ENCODE results near the gene THYN1. TPM values are rescaled to one million over a fixed set of nuclear protein-coding genes. Genes with fewer than 3 reads are reported as not detected.
"Not testable (repeated sequence)": the region's sequence is repeated elsewhere in the genome, so short reads cannot be mapped to it uniquely, and the experiment has no call there.

THYN1 gene
- 10 to 100 TPM; 75.5 to 89.5 TPM for total RNA-seq

DNA sequence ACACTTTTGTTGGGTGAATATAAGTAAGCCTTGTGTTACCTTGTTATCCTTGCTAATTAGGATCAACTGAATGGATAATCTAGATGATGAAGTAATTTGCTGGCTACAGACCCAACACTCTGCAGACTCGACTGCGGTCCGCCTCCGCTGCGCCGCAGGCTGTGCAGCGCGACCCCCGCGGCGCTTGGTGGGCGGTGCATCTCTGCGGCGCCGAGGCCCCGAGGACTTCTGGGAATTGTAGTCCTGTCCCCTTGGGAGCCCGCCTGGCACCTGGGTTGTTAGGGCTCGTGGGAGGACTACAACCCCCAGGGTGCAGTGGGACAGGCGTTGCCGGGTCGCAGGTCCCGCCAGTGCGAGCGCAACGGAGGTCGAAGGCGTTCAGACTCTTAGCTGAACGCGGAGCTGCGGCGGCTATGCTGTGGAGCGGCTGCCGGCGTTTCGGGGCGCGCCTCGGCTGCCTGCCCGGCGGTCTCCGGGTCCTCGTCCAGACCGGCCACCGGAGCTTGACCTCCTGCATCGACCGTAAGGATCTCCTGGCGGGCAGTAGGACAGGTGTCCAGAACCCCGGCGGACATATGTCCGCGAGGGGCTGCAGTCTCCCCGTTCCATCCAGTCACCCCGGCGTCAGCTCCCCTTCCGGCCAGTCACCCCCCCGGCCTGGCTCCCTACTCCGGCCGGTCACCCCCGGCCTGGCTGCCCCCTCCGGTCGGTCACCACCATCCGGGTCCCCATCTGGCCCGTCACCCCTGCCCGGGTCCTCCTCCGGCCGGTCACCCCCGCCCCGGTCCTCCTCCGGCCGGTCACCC is at the start of gene THYN1, which contains the start of gene ACAD8:
TSS of gene THYN1 (minus strand) at position 165 of the 806 bp plus-strand sequence. CDS start 470 bp downstream, outside the sequence.
TSS of gene ACAD8 (plus strand) at position 381 of the 806 bp plus-strand sequence. CDS start at position 414, 33 bp downstream.
- H3K27ac Mint-ChIP-seq: peak within 1 kb of the TSS; percentile 80
- H3K9me3 Mint-ChIP-seq (ENCODE audit: low read depth): no peaks in the 10 kb centered on the region
- H3K27me3 Mint-ChIP-seq: no peaks in the 10 kb centered on the region
- peak; percentile 99 for ATAC-seq
- H3K4me3 Mint-ChIP-seq: peak within 1 kb of the TSS; percentile 90
- peaks cover 36% of the 10 kb centered on the region for H3K4me1 Mint-ChIP-seq
- CTCF ChIA-PET: interaction anchor here (0.7 to 3.8 kb wide), 8 partner anchors 8 to 29 kb away, joined by 3 to 33 read pairs (median 4); partner anchors contain the start of genes GLB1L3, NCAPD3 and VPS26B
- DNase-seq: peak; percentile 98
- intact Hi-C loops (cut with DNase I, micrococcal nuclease): loop anchor here (1.0 to 5.0 kb wide), 6 partner anchors 22 to 308 kb away; partner anchors contain the start of genes GLB1L2 (in 2 of the 2) and VPS26B (in 2 of the 2)
- H3K36me3 Mint-ChIP-seq (ENCODE audit: low read depth): peaks cover 16% of the 10 kb centered on the region
- POLR2A ChIA-PET: interaction anchor here (0.6 to 2.5 kb wide), 5 partner anchors 9 to 119 kb away, joined by 3 to 14 read pairs (median 4); partner anchors contain the start of genes NCAPD3 and VPS26B

DNA sequence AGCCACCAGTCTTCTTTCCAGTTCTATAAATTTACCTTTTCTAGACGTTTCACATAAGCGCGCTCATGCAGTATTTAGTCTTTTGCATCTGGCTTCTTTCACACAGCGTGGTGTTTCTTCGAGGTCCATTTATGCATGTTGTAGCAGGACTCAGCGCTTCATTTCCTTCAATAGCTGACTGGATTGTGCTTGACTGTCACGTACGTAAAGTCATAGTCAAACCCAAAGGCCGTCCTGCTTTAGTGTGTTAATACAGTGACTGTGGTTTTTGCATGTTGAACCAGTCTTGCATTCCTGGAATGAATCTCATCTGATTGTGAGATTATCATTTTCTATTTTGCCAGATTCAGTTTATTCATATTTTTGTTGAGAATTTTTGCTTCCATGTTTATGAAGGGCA is 41.5 kb upstream of the THYN1 start:
- no peaks in the 10 kb centered on the region for H3K27me3 Mint-ChIP-seq
- H3K4me1 Mint-ChIP-seq: no peaks in the 10 kb centered on the region
- ATAC-seq: peak; percentile 63
- POLR2A ChIA-PET: no interaction called here
- CTCF ChIA-PET: no interaction called here
- no peak overlapping the region for H3K27ac Mint-ChIP-seq
- H3K9me3 Mint-ChIP-seq (ENCODE audit: low read depth): no peaks in the 10 kb centered on the region
- peaks cover 6% of the 10 kb centered on the region for H3K36me3 Mint-ChIP-seq (ENCODE audit: low read depth)
- no peak for DNase-seq
- intact Hi-C loops (cut with DNase I, micrococcal nuclease): no loop called here
- H3K4me3 Mint-ChIP-seq: no peak overlapping the region

DNA sequence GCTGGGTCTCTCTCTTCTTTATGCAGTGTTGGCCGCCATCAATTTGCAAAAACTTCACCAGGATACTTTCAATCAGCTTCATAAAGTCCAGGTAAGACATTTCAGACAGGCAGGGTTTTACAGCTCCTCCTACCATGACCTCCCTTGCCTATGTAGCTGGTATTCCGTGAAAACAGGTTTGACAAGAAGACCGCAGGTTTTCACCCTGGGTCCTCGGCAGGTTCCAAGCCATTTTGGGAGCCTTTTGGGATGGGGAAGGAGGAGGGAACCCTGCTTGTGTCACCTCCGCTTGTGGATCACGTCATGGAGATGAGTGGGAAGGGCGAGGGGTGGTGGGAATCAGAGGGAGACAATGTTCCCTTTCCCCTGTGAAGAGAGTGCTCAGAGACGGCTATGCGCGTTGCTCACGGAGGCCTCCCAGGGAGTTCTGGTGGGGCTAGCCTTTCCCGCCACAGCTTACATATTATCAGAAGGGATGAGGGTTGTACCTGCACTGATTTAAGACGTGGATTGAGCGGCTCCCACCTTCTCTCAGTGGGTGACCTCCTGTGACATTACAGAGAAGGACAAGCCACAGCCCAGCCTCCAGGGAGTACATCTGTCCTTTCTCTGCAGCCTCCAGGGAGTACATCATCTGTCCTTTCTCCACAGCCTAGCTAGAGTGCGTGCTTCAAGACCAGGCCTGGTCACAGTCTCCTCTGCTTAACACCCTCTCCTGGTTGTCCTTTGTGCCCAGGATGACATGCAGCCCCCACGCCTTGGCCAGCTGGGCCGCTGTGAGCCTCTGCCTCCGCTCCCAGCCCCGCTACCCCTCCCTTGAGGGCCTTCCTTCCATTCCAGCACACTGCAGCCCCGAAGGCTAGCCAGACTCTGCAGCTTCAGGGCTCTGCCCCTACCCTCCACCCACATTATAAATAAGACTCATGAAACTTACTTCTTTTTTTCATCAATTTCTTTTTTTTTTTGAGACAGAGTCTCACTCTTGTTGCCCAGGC is 40.3 kb upstream of the THYN1 start:
- POLR2A ChIA-PET: no interaction called here
- no peak for ATAC-seq
- intact Hi-C loops (cut with DNase I, micrococcal nuclease): no loop called here

DNA sequence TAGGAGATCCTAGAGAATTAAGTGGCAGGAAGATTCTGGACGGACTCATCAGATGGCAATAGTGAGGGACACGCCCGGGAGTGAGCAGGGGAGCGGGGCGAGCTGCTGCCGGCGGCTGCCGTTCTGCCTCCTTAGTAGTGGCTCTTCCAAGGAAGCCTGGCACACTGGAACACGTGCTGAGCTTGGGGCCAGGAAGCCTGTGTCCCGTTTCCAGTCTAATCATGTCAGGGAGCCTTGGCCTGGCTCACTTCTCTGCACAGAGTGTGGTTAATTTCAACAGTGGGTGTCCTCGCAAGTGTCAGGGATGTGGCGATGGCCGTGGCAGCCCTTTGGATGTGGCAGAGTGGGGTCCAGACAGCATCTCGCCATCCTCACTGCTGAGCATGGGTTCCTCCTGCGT is 39.5 kb upstream of the THYN1 start:
- no peaks in the 10 kb centered on the region for H3K27me3 Mint-ChIP-seq

More for the DNA sequence above, 40.3 kb upstream of the THYN1 start:
- DNase-seq: no peak
- Mint-ChIP-seq H3K9me3 (ENCODE audit: low read depth) (no peaks in the 10 kb centered on the region), H3K36me3 (ENCODE audit: low read depth) (peaks cover 3% of the 10 kb centered on the region), H3K4me1 (no peaks in the 10 kb centered on the region), H3K27ac (no peak overlapping the region), H3K4me3 (no peak overlapping the region), H3K27me3 (no peaks in the 10 kb centered on the region)
- CTCF ChIA-PET: no interaction called here

DNA sequence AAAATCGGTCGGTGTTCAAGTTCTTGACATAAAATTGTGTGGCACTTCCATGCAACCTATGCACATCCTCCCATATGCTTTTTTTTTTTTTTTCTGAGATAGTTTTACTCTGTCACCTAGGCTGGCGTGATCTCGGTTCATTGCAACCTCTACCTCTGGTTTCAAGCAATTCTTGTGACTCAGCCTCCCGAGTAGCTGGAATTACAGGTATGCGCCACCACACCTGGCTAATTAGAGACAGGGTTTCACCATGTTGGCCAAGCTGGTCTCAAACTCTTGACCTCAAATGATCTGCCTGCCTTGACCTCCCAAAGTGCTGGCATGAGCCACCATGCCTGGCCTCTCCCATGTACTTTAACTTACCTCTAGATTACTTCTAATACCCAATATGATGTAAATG is 38.0 kb upstream of the THYN1 start:
- intact Hi-C loops (cut with DNase I, micrococcal nuclease): no loop called here
- ATAC-seq (no peak), DNase-seq (no peak)
- ChIA-PET POLR2A (no interaction called here), CTCF (no interaction called here)
- Mint-ChIP-seq H3K9me3 (ENCODE audit: low read depth) (no peaks in the 10 kb centered on the region), H3K27ac (no peak overlapping the region), H3K36me3 (ENCODE audit: low read depth) (peaks cover 2% of the 10 kb centered on the region), H3K4me3 (no peak overlapping the region), H3K4me1 (no peaks in the 10 kb centered on the region), H3K27me3 (no peaks in the 10 kb centered on the region)

More for the DNA sequence above, 39.5 kb upstream of the THYN1 start:
- no peak overlapping the region for H3K4me3 Mint-ChIP-seq
- H3K36me3 Mint-ChIP-seq (ENCODE audit: low read depth): peaks cover 2% of the 10 kb centered on the region
- ATAC-seq: no peak
- intact Hi-C loops (cut with DNase I, micrococcal nuclease): no loop called here
- no peak overlapping the region for H3K27ac Mint-ChIP-seq
- DNase-seq: no peak
- no peaks in the 10 kb centered on the region for H3K9me3 Mint-ChIP-seq (ENCODE audit: low read depth)
- CTCF ChIA-PET: no interaction called here
- POLR2A ChIA-PET: no interaction called here
- H3K4me1 Mint-ChIP-seq: no peaks in the 10 kb centered on the region

DNA sequence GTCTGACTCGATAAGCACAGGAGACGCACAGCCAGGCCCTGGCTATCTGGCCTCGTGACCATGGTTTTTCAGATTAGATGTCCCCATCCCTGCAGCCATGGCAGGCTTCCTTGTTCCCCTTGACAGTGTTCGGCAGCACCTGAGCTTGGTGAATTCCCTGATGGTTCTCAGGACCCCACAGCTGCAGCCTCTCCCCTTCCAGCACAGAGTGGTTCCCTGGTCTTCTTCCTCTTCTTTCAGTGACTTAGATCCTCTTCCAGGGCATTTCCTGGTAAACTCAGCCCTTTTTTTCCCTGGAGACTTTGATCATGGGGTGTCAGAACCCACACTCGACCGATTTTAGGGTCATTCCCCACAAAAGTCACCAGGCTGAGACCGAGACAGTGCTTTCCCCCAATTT is 37.5 kb upstream of the THYN1 start:
- ATAC-seq (no peak), DNase-seq (no peak)
- CTCF ChIA-PET: no interaction called here

GRCh38 chr11:134289789-134290188 is 36.6 kb upstream of the THYN1 start:
- DNase-seq (no peak), ATAC-seq (no peak)
- no peak overlapping the region for H3K27ac Mint-ChIP-seq
- no peaks in the 10 kb centered on the region for H3K36me3 Mint-ChIP-seq (ENCODE audit: low read depth)
- no peaks in the 10 kb centered on the region for H3K9me3 Mint-ChIP-seq (ENCODE audit: low read depth)
- H3K4me1 Mint-ChIP-seq: no peaks in the 10 kb centered on the region
- POLR2A ChIA-PET: interaction anchor here (0.6 kb wide), 1 partner anchor 468 kb away, joined by 3 read pairs; no protein-coding TSS in a partner anchor
- CTCF ChIA-PET: no interaction called here
- H3K4me3 Mint-ChIP-seq: no peak overlapping the region
- intact Hi-C loops (cut with DNase I, micrococcal nuclease): no loop called here
- H3K27me3 Mint-ChIP-seq: no peaks in the 10 kb centered on the region

More for the DNA sequence above, 37.5 kb upstream of the THYN1 start:
- Mint-ChIP-seq H3K27ac (no peak overlapping the region), H3K4me3 (no peak overlapping the region), H3K9me3 (ENCODE audit: low read depth) (no peaks in the 10 kb centered on the region), H3K27me3 (no peaks in the 10 kb centered on the region), H3K4me1 (no peaks in the 10 kb centered on the region), H3K36me3 (ENCODE audit: low read depth) (peaks cover 2% of the 10 kb centered on the region)
- intact Hi-C loops (cut with DNase I, micrococcal nuclease): no loop called here
- POLR2A ChIA-PET: no interaction called here

GRCh38 chr11:134289167-134289566 is 36.0 kb upstream of the THYN1 start:
- H3K27me3 Mint-ChIP-seq: no peaks in the 10 kb centered on the region
- ATAC-seq (no peak), DNase-seq (no peak)
- POLR2A ChIA-PET: interaction anchor here (0.6 kb wide), 1 partner anchor 467 kb away, joined by 3 read pairs; no protein-coding TSS in a partner anchor
- no peaks in the 10 kb centered on the region for H3K9me3 Mint-ChIP-seq (ENCODE audit: low read depth)
- no peak overlapping the region for H3K27ac Mint-ChIP-seq
- CTCF ChIA-PET: no interaction called here
- H3K36me3 Mint-ChIP-seq (ENCODE audit: low read depth): peaks cover 3% of the 10 kb centered on the region
- H3K4me3 Mint-ChIP-seq: no peak overlapping the region
- H3K4me1 Mint-ChIP-seq: no peaks in the 10 kb centered on the region
- intact Hi-C loops (cut with DNase I, micrococcal nuclease): no loop called here

- Mint-ChIP-seq H3K9me3 (ENCODE audit: low read depth) (no peaks in the 10 kb centered on the region), H3K4me3 (no peak overlapping the region), H3K27ac (no peak overlapping the region), H3K27me3 (no peaks in the 10 kb centered on the region), H3K4me1 (no peaks in the 10 kb centered on the region), H3K36me3 (ENCODE audit: low read depth) (peaks cover 8% of the 10 kb centered on the region)
- no peak for DNase-seq
- intact Hi-C loops (cut with DNase I, micrococcal nuclease): no loop called here
- POLR2A ChIA-PET: no interaction called here
- CTCF ChIA-PET: no interaction called here
- ATAC-seq: no peak
These were observed 35.3 kb upstream of the THYN1 start for GRCh38 chr11:134288486-134288885.

- H3K9me3 Mint-ChIP-seq (ENCODE audit: low read depth): no peaks in the 10 kb centered on the region
- intact Hi-C loops (cut with DNase I, micrococcal nuclease): no loop called here
- DNase-seq: no peak
- ATAC-seq: no peak
- ChIA-PET POLR2A (interaction anchor here (0.6 kb wide), 1 partner anchor 14 kb away, joined by 4 read pairs; no protein-coding TSS in a partner anchor), CTCF (no interaction called here)
- no peaks in the 10 kb centered on the region for H3K4me1 Mint-ChIP-seq
- peaks cover 8% of the 10 kb centered on the region for H3K36me3 Mint-ChIP-seq (ENCODE audit: low read depth)
- no peaks in the 10 kb centered on the region for H3K27me3 Mint-ChIP-seq
- H3K4me3 Mint-ChIP-seq: no peak overlapping the region
- H3K27ac Mint-ChIP-seq: no peak overlapping the region
These were observed 34.4 kb upstream of the THYN1 start for GRCh38 chr11:134287561-134287960.

DNA sequence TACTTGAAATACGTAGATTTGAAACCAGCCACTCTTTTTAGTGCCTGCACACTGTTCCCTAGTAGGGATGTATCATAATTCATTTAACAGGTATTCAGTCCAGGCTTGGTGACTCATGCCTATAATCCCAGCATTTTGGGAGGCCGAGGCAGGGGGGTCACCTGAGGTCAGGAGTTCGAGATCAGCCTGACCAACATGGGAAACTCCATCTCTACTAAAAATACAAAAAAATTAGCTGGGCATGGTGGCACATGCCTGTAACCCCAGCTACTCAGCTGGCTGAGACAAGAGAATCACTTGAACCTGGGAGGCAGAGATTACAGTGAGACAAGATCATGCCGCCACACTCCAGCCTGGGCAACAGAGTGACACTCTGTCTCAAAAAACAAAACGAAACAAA is 31.2 kb upstream of the THYN1 start:
- H3K4me1 Mint-ChIP-seq; POLR2A ChIA-PET; H3K27me3 Mint-ChIP-seq; intact Hi-C loops (cut with DNase I, micrococcal nuclease); H3K27ac Mint-ChIP-seq; H3K4me3 Mint-ChIP-seq; H3K36me3 Mint-ChIP-seq (ENCODE audit: low read depth); H3K9me3 Mint-ChIP-seq (ENCODE audit: low read depth); DNase-seq; ATAC-seq: not testable (repeated sequence)
- CTCF ChIA-PET: interaction anchor here (1.2 kb wide), 1 partner anchor 11 kb away, joined by 5 read pairs; no protein-coding TSS in a partner anchor

All from activated CD4-positive, alpha-beta T cell treated with anti-CD3 and anti-CD28 coated beads for 36 hours (primary cell).